ENCODE data around the gene DSG4.

DNA sequence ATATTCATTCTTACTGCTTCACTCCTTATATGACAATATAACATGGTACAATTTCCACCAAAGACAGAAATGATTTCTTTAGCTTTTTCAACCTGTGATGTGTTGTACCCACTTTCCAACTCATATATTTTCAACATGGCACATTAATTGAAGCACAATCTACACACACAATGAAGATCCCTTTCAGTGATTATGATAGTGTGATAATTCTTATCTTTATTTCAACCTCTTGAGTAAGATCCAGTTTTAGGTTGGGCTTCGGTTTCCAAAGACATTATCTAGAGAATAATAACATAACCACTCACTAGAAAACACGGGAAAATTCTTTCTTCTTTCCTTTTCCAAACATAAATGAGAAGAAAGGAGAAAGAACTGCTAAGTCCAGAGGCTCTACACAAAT, 67.6 kb downstream of the DSG4 start:
- TF ChIP-seq, protein P1, sequence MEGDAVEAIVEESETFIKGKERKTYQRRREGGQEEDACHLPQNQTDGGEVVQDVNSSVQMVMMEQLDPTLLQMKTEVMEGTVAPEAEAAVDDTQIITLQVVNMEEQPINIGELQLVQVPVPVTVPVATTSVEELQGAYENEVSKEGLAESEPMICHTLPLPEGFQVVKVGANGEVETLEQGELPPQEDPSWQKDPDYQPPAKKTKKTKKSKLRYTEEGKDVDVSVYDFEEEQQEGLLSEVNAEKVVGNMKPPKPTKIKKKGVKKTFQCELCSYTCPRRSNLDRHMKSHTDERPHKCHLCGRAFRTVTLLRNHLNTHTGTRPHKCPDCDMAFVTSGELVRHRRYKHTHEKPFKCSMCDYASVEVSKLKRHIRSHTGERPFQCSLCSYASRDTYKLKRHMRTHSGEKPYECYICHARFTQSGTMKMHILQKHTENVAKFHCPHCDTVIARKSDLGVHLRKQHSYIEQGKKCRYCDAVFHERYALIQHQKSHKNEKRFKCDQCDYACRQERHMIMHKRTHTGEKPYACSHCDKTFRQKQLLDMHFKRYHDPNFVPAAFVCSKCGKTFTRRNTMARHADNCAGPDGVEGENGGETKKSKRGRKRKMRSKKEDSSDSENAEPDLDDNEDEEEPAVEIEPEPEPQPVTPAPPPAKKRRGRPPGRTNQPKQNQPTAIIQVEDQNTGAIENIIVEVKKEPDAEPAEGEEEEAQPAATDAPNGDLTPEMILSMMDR (IDR thresholded peaks at IDR 0.05; ENCODE audit: insufficient read depth, low read depth, low read length): no peak
- no peak for TF ChIP-seq EZH2 (IDR thresholded peaks at IDR 0.05; ENCODE audit: insufficient read depth, low read length)

All from astrocyte (in vitro differentiated cells and primary cell).